ENCODE results near the gene TXNDC11. TPM values are rescaled to one million over a fixed set of nuclear protein-coding genes. Genes with fewer than 3 reads are reported as not detected.

The TXNDC11 gene
- total RNA-seq, 1 donor from 2014 or later = 59.4 TPM

DNA sequence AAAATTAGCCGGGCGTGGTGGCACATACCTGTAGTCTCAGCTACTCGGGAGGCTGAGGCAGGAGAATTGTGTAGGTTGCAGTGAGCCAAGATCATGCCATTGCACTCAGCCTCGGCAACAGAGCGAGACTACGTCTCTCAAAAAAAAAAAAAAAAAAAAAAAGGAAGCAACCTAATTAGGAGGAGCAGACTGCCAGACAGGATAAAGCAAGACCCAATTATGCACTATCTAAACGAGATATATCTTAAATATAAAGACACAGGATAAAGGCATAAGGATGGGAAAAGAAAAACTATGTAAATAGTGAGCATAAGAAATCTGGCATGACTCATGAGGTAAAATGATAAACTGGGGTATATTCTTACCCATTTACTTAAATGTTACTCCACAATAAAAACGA is 4.9 kb downstream of the TXNDC11 start:
- no peak overlapping the region for H3K27ac ChIP-seq
- TF ChIP-seq POLR2AphosphoS5 (IDR thresholded peaks at IDR 0.05; ENCODE audit: insufficient read depth in 1 of 2, low read depth in 1 of 2) = no peak
- no peak for TF ChIP-seq POLR2A (IDR thresholded peaks at IDR 0.05)
- TF ChIP-seq, protein P1, sequence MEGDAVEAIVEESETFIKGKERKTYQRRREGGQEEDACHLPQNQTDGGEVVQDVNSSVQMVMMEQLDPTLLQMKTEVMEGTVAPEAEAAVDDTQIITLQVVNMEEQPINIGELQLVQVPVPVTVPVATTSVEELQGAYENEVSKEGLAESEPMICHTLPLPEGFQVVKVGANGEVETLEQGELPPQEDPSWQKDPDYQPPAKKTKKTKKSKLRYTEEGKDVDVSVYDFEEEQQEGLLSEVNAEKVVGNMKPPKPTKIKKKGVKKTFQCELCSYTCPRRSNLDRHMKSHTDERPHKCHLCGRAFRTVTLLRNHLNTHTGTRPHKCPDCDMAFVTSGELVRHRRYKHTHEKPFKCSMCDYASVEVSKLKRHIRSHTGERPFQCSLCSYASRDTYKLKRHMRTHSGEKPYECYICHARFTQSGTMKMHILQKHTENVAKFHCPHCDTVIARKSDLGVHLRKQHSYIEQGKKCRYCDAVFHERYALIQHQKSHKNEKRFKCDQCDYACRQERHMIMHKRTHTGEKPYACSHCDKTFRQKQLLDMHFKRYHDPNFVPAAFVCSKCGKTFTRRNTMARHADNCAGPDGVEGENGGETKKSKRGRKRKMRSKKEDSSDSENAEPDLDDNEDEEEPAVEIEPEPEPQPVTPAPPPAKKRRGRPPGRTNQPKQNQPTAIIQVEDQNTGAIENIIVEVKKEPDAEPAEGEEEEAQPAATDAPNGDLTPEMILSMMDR (IDR thresholded peaks at IDR 0.05) = no peak
- H3K27me3 ChIP-seq = no peaks in the 10 kb centered on the region
- DNase-seq (ENCODE audit: extremely low spot score in 2 of 2) = no peak
- H3K9me3 ChIP-seq = no peaks in the 10 kb centered on the region
- intact Hi-C loops (cut with DNase I) = no loop called here
- H3K4me1 ChIP-seq = peaks cover 57% of the 10 kb centered on the region
- peaks cover 0 to 31% of the 10 kb centered on the region in 2 donors for H3K36me3 ChIP-seq
- no peak overlapping the region for H3K4me3 ChIP-seq

DNA sequence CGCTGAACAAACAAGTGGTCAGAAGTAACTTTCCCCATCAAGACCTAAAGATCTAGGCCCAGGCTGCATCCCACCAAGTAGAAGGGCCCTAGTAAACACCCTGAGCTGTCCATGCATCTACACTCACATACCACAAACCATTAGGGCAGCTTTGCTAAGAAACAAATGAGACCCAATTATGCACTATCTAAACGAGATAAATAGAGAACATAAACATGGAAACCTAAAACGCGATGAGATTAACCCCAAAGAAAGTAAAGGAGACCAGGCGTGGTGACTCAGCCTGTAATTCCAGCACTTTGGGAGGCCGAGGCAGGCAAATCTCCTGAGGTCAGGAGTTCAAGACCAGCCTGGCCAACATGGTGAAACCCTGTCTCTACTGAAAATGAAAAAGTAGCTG is 5.8 kb downstream of the TXNDC11 start:
- H3K36me3 ChIP-seq = peaks cover 0 to 39% of the 10 kb centered on the region in 2 donors
- H3K27me3 ChIP-seq = no peaks in the 10 kb centered on the region
- no peak overlapping the region for H3K27ac ChIP-seq
- no peaks in the 10 kb centered on the region for H3K9me3 ChIP-seq
- no peak overlapping the region for H3K4me3 ChIP-seq
- DNase-seq (ENCODE audit: extremely low spot score in 2 of 2) = no peak
- TF ChIP-seq, protein P1 (IDR thresholded peaks at IDR 0.05) = no peak
- intact Hi-C loops (cut with DNase I) = no loop called here
- peaks cover 55% of the 10 kb centered on the region for H3K4me1 ChIP-seq

DNA sequence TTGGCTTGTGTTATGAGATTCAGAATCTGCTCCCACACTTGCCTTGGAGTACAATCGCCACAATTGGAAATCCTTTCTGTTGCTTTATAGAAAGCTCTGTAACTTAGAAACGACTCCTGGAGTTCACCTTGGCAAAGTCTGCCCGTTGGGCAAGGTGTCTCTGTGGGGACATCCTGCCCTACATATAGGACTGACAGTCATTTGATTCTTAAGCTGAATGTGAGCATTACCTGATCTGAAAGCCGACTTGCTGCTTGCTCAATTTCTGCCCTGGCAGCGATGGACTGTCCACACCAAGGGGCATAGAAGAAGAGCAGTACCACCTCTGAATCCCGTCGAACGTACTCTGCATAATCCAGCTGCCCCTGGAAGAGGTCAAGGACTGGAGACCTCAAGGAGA is 6.9 kb downstream of the TXNDC11 start:
- peaks cover 44% of the 10 kb centered on the region for H3K4me1 ChIP-seq
- H3K9me3 ChIP-seq = no peaks in the 10 kb centered on the region
- no peaks in the 10 kb centered on the region for H3K27me3 ChIP-seq
- TF ChIP-seq, protein P1 (IDR thresholded peaks at IDR 0.05) = no peak
- TF ChIP-seq POLR2A (IDR thresholded peaks at IDR 0.05) (no peak), POLR2AphosphoS5 (IDR thresholded peaks at IDR 0.05; ENCODE audit: insufficient read depth in 1 of 2, low read depth in 1 of 2) (no peak)
- H3K36me3 ChIP-seq = peaks cover 0 to 46% of the 10 kb centered on the region in 2 donors
- no peak overlapping the region for H3K27ac ChIP-seq
- intact Hi-C loops (cut with DNase I) = no loop called here
- no peak overlapping the region for H3K4me3 ChIP-seq
- no peak for DNase-seq (ENCODE audit: extremely low spot score in 2 of 2)

DNA sequence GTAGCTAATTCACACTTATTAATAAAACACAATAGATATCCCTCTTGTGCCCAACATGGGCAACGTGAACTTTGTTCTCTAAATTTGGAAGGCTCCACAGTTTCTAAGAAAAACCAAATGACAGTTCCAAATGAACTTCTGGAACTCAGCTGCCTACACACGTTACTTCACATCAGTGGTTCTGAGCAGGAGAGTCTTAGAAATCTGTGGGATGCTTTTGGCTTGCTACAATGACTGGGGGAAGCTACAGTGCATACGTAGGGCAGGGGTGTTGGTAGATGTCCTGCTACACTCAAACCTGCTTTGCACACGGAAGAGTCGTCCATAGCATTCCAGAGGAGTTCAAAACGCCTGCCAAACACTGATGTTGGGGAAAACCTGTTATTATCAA is 8.0 kb downstream of the TXNDC11 start:
- no peak overlapping the region for H3K27ac ChIP-seq
- TF ChIP-seq, protein P1 (IDR thresholded peaks at IDR 0.05) = no peak
- TF ChIP-seq POLR2A (IDR thresholded peaks at IDR 0.05) (no peak), POLR2AphosphoS5 (IDR thresholded peaks at IDR 0.05; ENCODE audit: insufficient read depth in 1 of 2, low read depth in 1 of 2) (no peak)
- no peak overlapping the region for H3K4me3 ChIP-seq
- no peaks in the 10 kb centered on the region for H3K27me3 ChIP-seq
- H3K9me3 ChIP-seq = no peaks in the 10 kb centered on the region
- intact Hi-C loops (cut with DNase I) = no loop called here
- no peak for DNase-seq (ENCODE audit: extremely low spot score in 2 of 2)
- peaks cover 0 to 57% of the 10 kb centered on the region in 2 donors for H3K36me3 ChIP-seq
- peaks cover 33% of the 10 kb centered on the region for H3K4me1 ChIP-seq

DNA sequence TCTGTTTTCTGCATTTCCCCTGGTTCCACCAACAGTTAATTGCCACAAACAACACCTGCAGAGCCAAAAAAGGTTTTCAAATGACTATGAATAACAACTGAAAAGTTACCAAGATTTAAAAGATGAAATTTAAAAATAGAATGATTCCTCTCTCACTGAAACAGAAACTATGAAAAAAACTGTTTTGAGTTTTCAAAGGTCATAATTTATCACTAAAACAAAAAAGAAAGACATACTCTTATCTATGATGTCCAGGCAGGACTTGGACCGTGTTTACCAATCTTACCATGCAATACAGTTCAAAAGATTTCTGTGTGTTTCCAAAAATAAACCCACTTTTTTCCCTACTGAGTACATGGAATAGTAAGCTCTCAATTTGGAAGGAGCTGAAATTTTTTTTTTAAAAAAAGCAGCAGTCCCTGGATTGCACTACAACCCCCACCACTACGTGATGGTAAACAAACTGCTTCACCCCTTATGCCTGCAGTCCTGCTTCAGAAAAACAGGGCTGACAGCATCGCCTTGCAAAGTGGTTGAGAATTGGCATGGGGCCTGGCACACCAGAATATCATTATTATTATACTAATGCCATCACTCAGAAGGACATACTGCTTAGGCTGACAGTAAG is 8.5 kb downstream of the TXNDC11 start:
- H3K27ac ChIP-seq = no peak overlapping the region
- TF ChIP-seq, protein P1 (IDR thresholded peaks at IDR 0.05) = no peak
- TF ChIP-seq POLR2A (IDR thresholded peaks at IDR 0.05) (no peak), POLR2AphosphoS5 (IDR thresholded peaks at IDR 0.05; ENCODE audit: insufficient read depth in 1 of 2, low read depth in 1 of 2) (no peak)
- no peaks in the 10 kb centered on the region for H3K9me3 ChIP-seq
- H3K4me3 ChIP-seq = no peak overlapping the region
- H3K36me3 ChIP-seq = peaks cover 0 to 57% of the 10 kb centered on the region in 2 donors
- no peak for DNase-seq (ENCODE audit: extremely low spot score in 2 of 2)
- intact Hi-C loops (cut with DNase I) = no loop called here
- H3K27me3 ChIP-seq = no peaks in the 10 kb centered on the region
- peaks cover 27% of the 10 kb centered on the region for H3K4me1 ChIP-seq

All from vagina (tissue), 2 donors.